Measurements from ENCODE around the gene ATAD3C.

GRCh38 chr1:1451696-1452364 lies 2.3 kb downstream of the ATAD3C start:
- TF ChIP-seq CTCF (IDR thresholded peaks at IDR 0.05) (no peak), POLR2A (IDR thresholded peaks at IDR 0.05) (no peak)

Measured in esophagus squamous epithelium (tissue), 4 donors.